ENCODE measurements around the gene MUC16. TPM values are rescaled to one million over a fixed set of nuclear protein-coding genes. Genes with fewer than 3 reads are reported as not detected.

MUC16 gene
- total RNA-seq, 1 experiment from 2014 or later, result 0.04 TPM

GRCh38 chr19:9000933-9001332 is 9.3 kb downstream of the MUC16 start:
- ChIA-PET POLR2A (no interaction called here), CTCF (no interaction called here)
- no peak overlapping the region for H3K27ac Mint-ChIP-seq
- H3K4me1 Mint-ChIP-seq, result no peaks in the 10 kb centered on the region
- DNase-seq (ENCODE audit: low spot score), result no peak
- peaks cover 3% of the 10 kb centered on the region; the same call in 1 of the 2 replicates for H3K27me3 Mint-ChIP-seq (ENCODE audit: low read depth)
- H3K4me3 Mint-ChIP-seq, result no peak overlapping the region
- TF ChIP-seq GTF2I (CRISPR knock-in tag; conservative IDR thresholded peaks at IDR 0.05) (no peak), CREB1 (CRISPR knock-in tag; IDR thresholded peaks at IDR 0.05) (no peak), FOXK1 (CRISPR knock-in tag; IDR thresholded peaks at IDR 0.05) (no peak), ELF4 (CRISPR knock-in tag; IDR thresholded peaks at IDR 0.05; ENCODE audit: low read depth) (no peak), E2F1 (CRISPR knock-in tag; IDR thresholded peaks at IDR 0.05) (no peak), TP53 (CRISPR knock-in tag; IDR thresholded peaks at IDR 0.05) (no peak), E2F4 (CRISPR knock-in tag; IDR thresholded peaks at IDR 0.05; ENCODE audit: borderline replicate concordance, low read depth) (no peak), IRF1 (CRISPR knock-in tag; IDR thresholded peaks at IDR 0.05) (no peak), ZNF121 (CRISPR knock-in tag; IDR thresholded peaks at IDR 0.05) (no peak), ZBTB21 (CRISPR knock-in tag; IDR thresholded peaks at IDR 0.05; ENCODE audit: borderline replicate concordance) (no peak), TEAD4 (CRISPR knock-in tag; IDR thresholded peaks at IDR 0.05) (no peak)
- TF ChIP-seq, protein P1, sequence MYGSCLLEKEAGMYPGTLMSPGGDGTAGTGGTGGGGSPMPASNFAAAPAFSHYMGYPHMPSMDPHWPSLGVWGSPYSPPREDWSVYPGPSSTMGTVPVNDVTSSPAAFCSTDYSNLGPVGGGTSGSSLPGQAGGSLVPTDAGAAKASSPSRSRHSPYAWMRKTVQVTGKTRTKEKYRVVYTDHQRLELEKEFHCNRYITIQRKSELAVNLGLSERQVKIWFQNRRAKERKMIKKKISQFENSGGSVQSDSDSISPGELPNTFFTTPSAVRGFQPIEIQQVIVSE (CRISPR knock-in tag; IDR thresholded peaks at IDR 0.05; ENCODE audit: borderline replicate concordance), result no peak
- TF ChIP-seq, protein P2, sequence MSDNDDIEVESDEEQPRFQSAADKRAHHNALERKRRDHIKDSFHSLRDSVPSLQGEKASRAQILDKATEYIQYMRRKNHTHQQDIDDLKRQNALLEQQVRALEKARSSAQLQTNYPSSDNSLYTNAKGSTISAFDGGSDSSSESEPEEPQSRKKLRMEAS (CRISPR knock-in tag; IDR thresholded peaks at IDR 0.05), result no peak
- TF ChIP-seq, protein P3, sequence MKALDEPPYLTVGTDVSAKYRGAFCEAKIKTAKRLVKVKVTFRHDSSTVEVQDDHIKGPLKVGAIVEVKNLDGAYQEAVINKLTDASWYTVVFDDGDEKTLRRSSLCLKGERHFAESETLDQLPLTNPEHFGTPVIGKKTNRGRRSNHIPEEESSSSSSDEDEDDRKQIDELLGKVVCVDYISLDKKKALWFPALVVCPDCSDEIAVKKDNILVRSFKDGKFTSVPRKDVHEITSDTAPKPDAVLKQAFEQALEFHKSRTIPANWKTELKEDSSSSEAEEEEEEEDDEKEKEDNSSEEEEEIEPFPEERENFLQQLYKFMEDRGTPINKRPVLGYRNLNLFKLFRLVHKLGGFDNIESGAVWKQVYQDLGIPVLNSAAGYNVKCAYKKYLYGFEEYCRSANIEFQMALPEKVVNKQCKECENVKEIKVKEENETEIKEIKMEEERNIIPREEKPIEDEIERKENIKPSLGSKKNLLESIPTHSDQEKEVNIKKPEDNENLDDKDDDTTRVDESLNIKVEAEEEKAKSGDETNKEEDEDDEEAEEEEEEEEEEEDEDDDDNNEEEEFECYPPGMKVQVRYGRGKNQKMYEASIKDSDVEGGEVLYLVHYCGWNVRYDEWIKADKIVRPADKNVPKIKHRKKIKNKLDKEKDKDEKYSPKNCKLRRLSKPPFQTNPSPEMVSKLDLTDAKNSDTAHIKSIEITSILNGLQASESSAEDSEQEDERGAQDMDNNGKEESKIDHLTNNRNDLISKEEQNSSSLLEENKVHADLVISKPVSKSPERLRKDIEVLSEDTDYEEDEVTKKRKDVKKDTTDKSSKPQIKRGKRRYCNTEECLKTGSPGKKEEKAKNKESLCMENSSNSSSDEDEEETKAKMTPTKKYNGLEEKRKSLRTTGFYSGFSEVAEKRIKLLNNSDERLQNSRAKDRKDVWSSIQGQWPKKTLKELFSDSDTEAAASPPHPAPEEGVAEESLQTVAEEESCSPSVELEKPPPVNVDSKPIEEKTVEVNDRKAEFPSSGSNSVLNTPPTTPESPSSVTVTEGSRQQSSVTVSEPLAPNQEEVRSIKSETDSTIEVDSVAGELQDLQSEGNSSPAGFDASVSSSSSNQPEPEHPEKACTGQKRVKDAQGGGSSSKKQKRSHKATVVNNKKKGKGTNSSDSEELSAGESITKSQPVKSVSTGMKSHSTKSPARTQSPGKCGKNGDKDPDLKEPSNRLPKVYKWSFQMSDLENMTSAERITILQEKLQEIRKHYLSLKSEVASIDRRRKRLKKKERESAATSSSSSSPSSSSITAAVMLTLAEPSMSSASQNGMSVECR (CRISPR knock-in tag; IDR thresholded peaks at IDR 0.05; ENCODE audit: borderline replicate concordance), result no peak
- H3K36me3 Mint-ChIP-seq, result peaks cover 32% of the 10 kb centered on the region
- no peak for ATAC-seq
- H3K9me3 Mint-ChIP-seq, result peaks cover 48% of the 10 kb centered on the region

GRCh38 chr19:8988204-8988603 is 22.0 kb downstream of the MUC16 start:
- TF ChIP-seq CTCF (IDR thresholded peaks at IDR 0.05), result peak; percentile 30; the same call in 1 of the 2 replicates
- TF ChIP-seq, protein P4, sequence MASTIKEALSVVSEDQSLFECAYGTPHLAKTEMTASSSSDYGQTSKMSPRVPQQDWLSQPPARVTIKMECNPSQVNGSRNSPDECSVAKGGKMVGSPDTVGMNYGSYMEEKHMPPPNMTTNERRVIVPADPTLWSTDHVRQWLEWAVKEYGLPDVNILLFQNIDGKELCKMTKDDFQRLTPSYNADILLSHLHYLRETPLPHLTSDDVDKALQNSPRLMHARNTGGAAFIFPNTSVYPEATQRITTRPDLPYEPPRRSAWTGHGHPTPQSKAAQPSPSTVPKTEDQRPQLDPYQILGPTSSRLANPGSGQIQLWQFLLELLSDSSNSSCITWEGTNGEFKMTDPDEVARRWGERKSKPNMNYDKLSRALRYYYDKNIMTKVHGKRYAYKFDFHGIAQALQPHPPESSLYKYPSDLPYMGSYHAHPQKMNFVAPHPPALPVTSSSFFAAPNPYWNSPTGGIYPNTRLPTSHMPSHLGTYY (CRISPR knock-in tag; IDR thresholded peaks at IDR 0.05), result no peak
- peaks cover 25% of the 10 kb centered on the region for H3K36me3 Mint-ChIP-seq
- peak; percentile 19 for DNase-seq (ENCODE audit: low spot score)
- peaks cover 30% of the 10 kb centered on the region for H3K9me3 Mint-ChIP-seq
- no peak overlapping the region for H3K4me3 Mint-ChIP-seq
- no peak overlapping the region for H3K27ac Mint-ChIP-seq
- ATAC-seq, result no peak
- CTCF ChIA-PET, result interaction anchor here (0.7 to 1.2 kb wide), 6 partner anchors 22 to 334 kb away, joined by 3 to 4 read pairs (median 4); partner anchors contain the start of genes ACTL9 and MUC16
- H3K4me1 Mint-ChIP-seq, result no peaks in the 10 kb centered on the region
- H3K27me3 Mint-ChIP-seq (ENCODE audit: low read depth), result peaks cover 3% of the 10 kb centered on the region; the same call in 1 of the 2 replicates
- POLR2A ChIA-PET, result no interaction called here
